ENCODE data around the gene FNDC3B. TPM values are rescaled to one million over a fixed set of nuclear protein-coding genes. Genes with fewer than 3 reads are reported as not detected.

Gene FNDC3B
- total and polyA plus RNA-seq, 2 of the 8 experiments (the other 6 are each of a cell fraction or from before 2014, with no cell fraction given) = 14.1 to 44.4 TPM

- FAIRE-seq (no peak), DNase-seq (ENCODE audit: low read depth in 1 of 2, low spot score in 2 of 2) (no peak)
- 91% methylated on average over 2 of the region's 2 CpGs; no CpG with 5 or more reads in 1 of the 2 experiments for WGBS, 2 experiments (ENCODE audit: extremely low coverage in 1 of 2, insufficient coverage in 1 of 2, insufficient read length in 1 of 2, insufficient replicate concordance in 2 of 2, low coverage in 1 of 2, low lambda C conversion rate in 2 of 2, missing lambda C conversion rate in 1 of 2)
- Histone ChIP-seq H3K23ac (ENCODE audit: insufficient read length) (no peak overlapping the region), H3K56ac (replicated peaks; ENCODE audit: insufficient read length, low read depth, low read length) (no peak overlapping the region), H3K4me3 (ENCODE audit: extremely low read depth in 1 of 4, insufficient read depth in 2 of 4, low read depth in 3 of 4, low read length in 4 of 4) (no peak overlapping the region), H4K5ac (ENCODE audit: insufficient read length, low read depth, low read length) (no peak overlapping the region), H3K9ac (replicated peaks in 1 of 4; ENCODE audit: extremely low read depth in 1 of 4, low read depth in 3 of 4, low read length in 3 of 4) (no peak overlapping the region), H3K14ac (ENCODE audit: insufficient read length) (no peak overlapping the region), H2BK20ac (ENCODE audit: low read length) (no peak overlapping the region), H3K36me3 (ENCODE audit: control insufficient read depth in 2 of 4, insufficient read depth in 4 of 4, low read length in 3 of 4) (no peaks in the 10 kb centered on the region), H3K79me1 (ENCODE audit: low read depth, low read length) (no peaks in the 10 kb centered on the region; the same call in 1 of the 2 replicates), H3K18ac (ENCODE audit: extremely low read depth, low read length) (no peak overlapping the region), H2BK12ac (ENCODE audit: low read depth, low read length) (no peak overlapping the region), H3K4me2 (ENCODE audit: insufficient read depth in 1 of 2, low read depth in 2 of 2, low read length in 2 of 2) (no peak overlapping the region), H3K79me2 (ENCODE audit: control insufficient read depth in 1 of 2, insufficient read depth in 2 of 2, low read length in 2 of 2) (peaks cover 3 to 79% of the 10 kb centered on the region in 2 experiments; a peak in 3 of 4 replicates), H2AK5ac (ENCODE audit: low read depth, low read length) (no peak overlapping the region), H2BK15ac (ENCODE audit: low read length) (no peak overlapping the region), H3K23me2 (ENCODE audit: low read depth, low read length) (no peaks in the 10 kb centered on the region), H3K4me1 (replicated peaks in 1 of 4; ENCODE audit: control insufficient read depth in 3 of 4, insufficient read depth in 4 of 4, low read length in 3 of 4) (peaks cover 3 to 32% (median 10%) of the 10 kb centered on the region in 4 experiments), H2AFZ (ENCODE audit: low read length) (no peak overlapping the region), H3K27ac (ENCODE audit: low read depth, low read length) (no peak overlapping the region), H3K9me3 (ENCODE audit: insufficient read depth in 2 of 2, low read depth in 1 of 2, low read length in 1 of 2) (no peaks in the 10 kb centered on the region), H2BK120ac (replicated peaks; ENCODE audit: low read depth, low read length) (no peak overlapping the region), H3K4ac (replicated peaks; ENCODE audit: insufficient read length, low read depth, low read length) (no peak overlapping the region), H2BK5ac (ENCODE audit: low read depth, low read length) (no peak overlapping the region), H4K8ac (ENCODE audit: extremely low read depth, insufficient read depth, low read length) (no peak overlapping the region), H4K91ac (replicated peaks; ENCODE audit: insufficient read length, low read length) (no peak overlapping the region), H3K27me3 (replicated peaks in 1 of 4; ENCODE audit: control insufficient read depth in 3 of 4, extremely low read depth in 1 of 4, insufficient read depth in 3 of 4, low read length in 3 of 4) (no peaks in the 10 kb centered on the region), H4K20me1 (replicated peaks in 1 of 2; ENCODE audit: control insufficient read depth in 1 of 2, insufficient read depth in 2 of 2, low read length in 2 of 2) (peaks cover 0 to 4% of the 10 kb centered on the region in 2 experiments)
- POLR2A ChIA-PET (ENCODE audit: partially characterized antibody) = no interaction called here
- TF ChIP-seq, protein P1, sequence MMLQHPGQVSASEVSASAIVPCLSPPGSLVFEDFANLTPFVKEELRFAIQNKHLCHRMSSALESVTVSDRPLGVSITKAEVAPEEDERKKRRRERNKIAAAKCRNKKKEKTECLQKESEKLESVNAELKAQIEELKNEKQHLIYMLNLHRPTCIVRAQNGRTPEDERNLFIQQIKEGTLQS (IDR thresholded peaks at IDR 0.05; ENCODE audit: insufficient read depth, low read depth, low read length) = no peak
- no peak for TF ChIP-seq SRF (IDR thresholded peaks at IDR 0.05; ENCODE audit: low read depth, low read length)
- no peak for TF ChIP-seq CEBPB (IDR thresholded peaks at IDR 0.05; ENCODE audit: low read depth, low read length)
- no peak for TF ChIP-seq NRF1 (IDR thresholded peaks at IDR 0.05; ENCODE audit: low read depth, low read length)
- TF ChIP-seq SP2 (IDR thresholded peaks at IDR 0.05; ENCODE audit: low read length) = no peak
- no peak for TF ChIP-seq JUN (IDR thresholded peaks at IDR 0.05; ENCODE audit: low read depth, low read length)
- no peak for TF ChIP-seq YY1 (IDR thresholded peaks at IDR 0.05; ENCODE audit: low read depth, low read length)
- no peak for TF ChIP-seq SIRT6 (IDR thresholded peaks at IDR 0.05; ENCODE audit: low read length)
- TF ChIP-seq POLR2AphosphoS5 (IDR thresholded peaks at IDR 0.05; ENCODE audit: low read depth, low read length) = no peak
- TF ChIP-seq SAP30 (IDR thresholded peaks at IDR 0.05; ENCODE audit: insufficient read depth, insufficient replicate concordance, low read length) = no peak
- TF ChIP-seq EP300 (IDR thresholded peaks at IDR 0.05; ENCODE audit: borderline replicate concordance in 1 of 2, low read depth in 2 of 2, low read length in 2 of 2) = no peak
- CTCF ChIA-PET (ENCODE audit: partially characterized antibody) = interaction anchor here (1.0 to 1.8 kb wide), 3 partner anchors 8 to 52 kb away, joined by 3 to 6 read pairs (median 4); no protein-coding TSS in a partner anchor
These were observed 182.2 kb downstream of the FNDC3B start for GRCh38 chr3:172221547-172221946.
